SK-N-SH (cell line): ENCODE measurements around the gene CST3. TPM values are rescaled to one million over a fixed set of nuclear protein-coding genes. Genes with fewer than 3 reads are reported as not detected.

Source experiments
- CTCF ChIA-PET: fragments of 300-600, 350-600 bp; formaldehyde crosslinking; extraction: SDS; loops from one replicate; lab custom pipeline; 2021; lab: Yijun Ruan, JAX
- POLR2A ChIA-PET: fragments of 350-600 bp; sonication (Branson Sonifier 250); formaldehyde crosslinking; extraction: SDS; loops from one replicate; lab custom pipeline; 2020; ENCODE audit warnings: antibody characterized with exemption, inconsistent platforms; lab: Yijun Ruan, JAX
- DNase-seq: peaks from one replicate; pipeline ENCODE4 v3.0.0; 2012
- H2AFZ ChIP-seq: fragments of 200-600 bp; sonication (generic); 2 replicates; pipeline ENCODE4 v1.8.1; 2016; ENCODE audit warnings: antibody characterized with exemption, mild to moderate bottlenecking, low read depth
- H3F3A ChIP-seq: fragments of 200-600 bp; sonication (generic); replicated peaks from 2 replicates; pipeline ENCODE3; 2016; ENCODE audit warnings: antibody characterized with exemption, mild to moderate bottlenecking; ENCODE audit not compliant: insufficient read depth
- H3K27ac ChIP-seq, 2 experiments: fragments of 200-500 bp in 1 of 2; fragments of 200-600 bp in 1 of 2; sonication (Bioruptor generic) in 1 of 2; sonication (generic), shearing (Covaris generic) in 1 of 2; 2 replicates each; pipeline versions ENCODE4 v1.5.1 to v1.6.1; 2014 to 2016; ENCODE audit warnings: low read depth in 2 of 2, inconsistent platforms in 1 of 2, low read length in 1 of 2, mild to moderate bottlenecking in 1 of 2, mixed read lengths in 1 of 2
- H3K27me3 ChIP-seq: fragments of 200-600 bp; sonication (generic), shearing (Covaris generic); 2 replicates; pipeline ENCODE4 v1.6.1; 2016; ENCODE audit warnings: mixed run types; ENCODE audit not compliant: insufficient read depth
- H3K36me3 ChIP-seq, 2 experiments: fragments of 200-500 bp in 1 of 2; fragments of 200-600 bp in 1 of 2; sonication (Bioruptor generic) in 1 of 2; sonication (generic) in 1 of 2; replicated peaks in 1 of 2; 2 replicates each; pipeline versions ENCODE3 to v1.5.1; 2014 to 2016; ENCODE audit warnings: low read length in 1 of 2, mild to moderate bottlenecking in 1 of 2; ENCODE audit not compliant: insufficient read depth in 2 of 2, control insufficient read depth in 1 of 2
- H3K4me1 ChIP-seq, 2 experiments: fragments of 200-500 bp in 1 of 2; fragments of 200-600 bp in 1 of 2; sonication (Bioruptor generic) in 1 of 2; sonication (generic), shearing (Covaris generic) in 1 of 2; 2 replicates each; pipeline versions ENCODE4 v1.5.1 to v1.6.1; 2014 to 2016; ENCODE audit warnings: low read depth in 1 of 2, low read length in 1 of 2, mixed run types in 1 of 2; ENCODE audit not compliant: insufficient read depth in 2 of 2, control insufficient read depth in 1 of 2
- H3K4me2 ChIP-seq: fragments of 200-600 bp; sonication (generic), shearing (Covaris generic); 2 replicates; pipeline ENCODE4 v1.6.1; 2017; ENCODE audit warnings: mixed run types
- H3K4me3 ChIP-seq, 2 experiments: fragments of 200-500 bp in 1 of 2; fragments of 200-600 bp in 1 of 2; sonication (Bioruptor generic) in 1 of 2; sonication (generic), shearing (Covaris generic) in 1 of 2; 2 replicates each; pipeline versions ENCODE4 v1.5.1 to v1.8.1; 2014 to 2016; ENCODE audit warnings: low read depth in 2 of 2, inconsistent platforms in 1 of 2, low read length in 1 of 2, mild to moderate bottlenecking in 1 of 2, mixed read lengths in 1 of 2, moderate library complexity in 1 of 2
- H3K79me2 ChIP-seq: fragments of 200-600 bp; sonication (generic); 2 replicates; pipeline ENCODE4 v1.8.1; 2017; ENCODE audit warnings: mild to moderate bottlenecking; ENCODE audit not compliant: insufficient read depth
- H3K9ac ChIP-seq: fragments of 200-600 bp; sonication (generic); 2 replicates; pipeline ENCODE4 v1.6.1; 2017; ENCODE audit warnings: mixed run types
- H3K9me2 ChIP-seq: fragments of 200-600 bp; sonication (generic); 2 replicates; pipeline ENCODE4 v1.6.1; 2017; ENCODE audit warnings: mixed run types
- H3K9me3 ChIP-seq: fragments of 200-600 bp; sonication (generic); 2 replicates; pipeline ENCODE4 v1.6.1; 2017; ENCODE audit warnings: mixed run types, mild to moderate bottlenecking, moderate library complexity
- H4K20me1 ChIP-seq: fragments of 200-600 bp; sonication (generic); 2 replicates; pipeline ENCODE4 v1.6.1; 2017; ENCODE audit warnings: mild to moderate bottlenecking, mixed run types; ENCODE audit not compliant: insufficient read depth
- CTCF ChIP-seq: fragments of 200-600 bp; sonication (generic); IDR thresholded peaks from 2 replicates; pipeline ENCODE4 v1.6.1; 2017; ENCODE audit warnings: antibody characterized with exemption, mild to moderate bottlenecking, moderate library complexity
- ELF1 ChIP-seq: IDR thresholded peaks from 2 replicates; pipeline ENCODE4 v1.4.0; 2012
- EP300 ChIP-seq, 2 experiments: IDR thresholded peaks; 2 replicates each; pipeline versions ENCODE4 v1.4.0 to v1.6.1; 2012; ENCODE audit warnings: borderline replicate concordance in 1 of 2, low read depth in 1 of 2, low read length in 1 of 2
- EZH2phosphoT487 ChIP-seq: fragments of 200-600 bp; sonication (generic); IDR thresholded peaks from 2 replicates; pipeline ENCODE4 v1.6.1; 2017; ENCODE audit warnings: low read depth, mixed run types, mild to moderate bottlenecking, antibody characterized with exemption, moderate library complexity, borderline replicate concordance
- FOSL2 ChIP-seq: IDR thresholded peaks from 2 replicates; pipeline ENCODE4 v1.4.0; 2012; ENCODE audit warnings: low read depth, mild to moderate bottlenecking, moderate library complexity, borderline replicate concordance
- FOXM1 ChIP-seq: IDR thresholded peaks from 2 replicates; pipeline ENCODE4 v1.4.0; 2012; ENCODE audit warnings: low read depth, mild to moderate bottlenecking
- GABPA ChIP-seq: IDR thresholded peaks from 2 replicates; pipeline ENCODE4 v1.4.0; 2012; ENCODE audit warnings: low read depth, mild to moderate bottlenecking
- IRF3 ChIP-seq: fragments of 150-350 bp; IDR thresholded peaks from 2 replicates; pipeline ENCODE4 v1.6.1; 2016; ENCODE audit warnings: mild to moderate bottlenecking, low read depth, low read length
- MXI1 ChIP-seq: IDR thresholded peaks from 2 replicates; pipeline ENCODE4 v1.6.1; 2012; ENCODE audit warnings: mild to moderate bottlenecking, low read depth, low read length, improper control_type of control experiment
- NRF1 ChIP-seq: IDR thresholded peaks from 2 replicates; pipeline ENCODE4 v1.6.1; 2012; ENCODE audit warnings: low read depth, mild to moderate bottlenecking, low read length
- PBX3 ChIP-seq: IDR thresholded peaks from 2 replicates; pipeline ENCODE4; 2012
- POLR2AphosphoS5 ChIP-seq: IDR thresholded peaks from 2 replicates; pipeline ENCODE4 v1.6.1; 2012; ENCODE audit warnings: low read depth, low read length
- RAD21 ChIP-seq: IDR thresholded peaks from 2 replicates; pipeline ENCODE4 v1.6.1; 2012; ENCODE audit warnings: mild to moderate bottlenecking, low read length
- RXRA ChIP-seq: IDR thresholded peaks from 2 replicates; pipeline ENCODE4 v1.4.0; 2012; ENCODE audit warnings: low read depth, mild to moderate bottlenecking, borderline replicate concordance
- SMC3 ChIP-seq: IDR thresholded peaks from 2 replicates; pipeline ENCODE4 v1.6.1; 2012; ENCODE audit warnings: low read depth, low read length, improper control_type of control experiment
- TCF12 ChIP-seq: IDR thresholded peaks from 2 replicates; pipeline ENCODE4 v1.4.0; 2012
- TEAD4 ChIP-seq: IDR thresholded peaks from 2 replicates; pipeline ENCODE4 v1.4.0; 2012; ENCODE audit warnings: mild to moderate bottlenecking, borderline replicate concordance; ENCODE audit not compliant: insufficient read depth
- USF1 ChIP-seq: IDR thresholded peaks from 2 replicates; pipeline ENCODE4 v1.4.0; 2012; ENCODE audit warnings: low read depth, borderline replicate concordance
- YY1 ChIP-seq: IDR thresholded peaks from 2 replicates; pipeline ENCODE4 v1.4.0; 2012; ENCODE audit warnings: low read depth, mild to moderate bottlenecking
- ZBTB33 ChIP-seq: IDR thresholded peaks from 2 replicates; pipeline ENCODE4 v1.4.0; 2012; ENCODE audit warnings: low read depth, borderline replicate concordance
- WGBS: methylation state at CpG from one replicate; pipeline ENCODE4 v1.1.6; 2017; ENCODE audit warnings: low lambda C conversion rate; 5-methylcytosine and 5-hydroxymethylcytosine counted together
- polyA plus RNA-seq, 3 experiments: library from polyadenylated mRNA; depleted of rRNA; stranded (reverse); fragments of >200 nt; gene quantifications; 2 replicates each; pipeline ENCODE4 v1.2.3, GENCODE V29; 2012

CST3 gene
- polyA plus RNA-seq, 1 of the 3 experiments (the other 2 are of a cell fraction): 428 TPM

GRCh38 chr20:23625236-23625964 is 12.4 kb downstream of the CST3 start:
- no peaks in the 10 kb centered on the region for H3K27me3 ChIP-seq
- H3K4me2 ChIP-seq: no peak overlapping the region
- no peak overlapping the region for H2AFZ ChIP-seq
- no peaks in the 10 kb centered on the region for H3K36me3 ChIP-seq
- H3K4me1 ChIP-seq: no peaks in the 10 kb centered on the region; a peak in 1 of 4 replicates
- peaks cover 10% of the 10 kb centered on the region for H3F3A ChIP-seq
- POLR2A ChIA-PET: no interaction called here
- H3K79me2 ChIP-seq: no peaks in the 10 kb centered on the region
- DNase-seq: no peak
- TF ChIP-seq TEAD4 (no peak), CTCF (no peak), USF1 (no peak), TCF12 (no peak), POLR2AphosphoS5 (no peak), RXRA (no peak), FOSL2 (no peak), FOXM1 (no peak), ELF1 (no peak), EP300 (IDR thresholded peaks at IDR 0.05; ENCODE audit: borderline replicate concordance in 1 of 2, low read depth in 1 of 2, low read length in 1 of 2) (no peak), NRF1 (no peak), RAD21 (no peak), ZBTB33 (no peak), PBX3 (no peak), SMC3 (no peak), MXI1 (no peak), IRF3 (no peak), GABPA (no peak), YY1 (no peak), EZH2phosphoT487 (no peak)
- TF ChIP-seq, all 33 proteins: peak for 0
- H3K27ac ChIP-seq: no peak overlapping the region
- no peak overlapping the region for H3K9ac ChIP-seq
- H4K20me1 ChIP-seq: no peaks in the 10 kb centered on the region
- no peaks in the 10 kb centered on the region for H3K9me2 ChIP-seq
- no peaks in the 10 kb centered on the region for H3K9me3 ChIP-seq
- no peak overlapping the region for H3K4me3 ChIP-seq
- 68% methylated on average over 9 of the region's 9 CpGs for WGBS
- CTCF ChIA-PET: no interaction called here
